Tibial nerve (tissue), 4 donors: ENCODE results near the gene CSNK1G3.

Experiments
- CTCF ChIP-seq, 5 experiments: fragments of 200-600 bp in 3 of 5; fragments of 450-650 bp in 2 of 5; sonication (generic) in 3 of 5; IDR thresholded peaks; one replicate each; pipeline ENCODE4 v1.5.1; 2016 to 2019; ENCODE audit warnings: antibody characterized with exemption in 5 of 5, mild to moderate bottlenecking in 3 of 5, moderate library complexity in 2 of 5
- EP300 ChIP-seq, 2 donors: sonication (generic); formaldehyde crosslinking; IDR thresholded peaks; one replicate each; pipeline ENCODE4 v1.6.1; 2017; ENCODE audit warnings: antibody characterized with exemption in 2 of 2, mild to moderate bottlenecking in 1 of 2

- TF ChIP-seq CTCF (IDR thresholded peaks at IDR 0.05) (no peak), EP300 (IDR thresholded peaks at IDR 0.05) (no peak)
These were observed 8.7 kb upstream of the CSNK1G3 start for GRCh38 chr5:123503299-123503698.
